Right ventricle myocardium inferior (tissue), 1 donor: Measurements from ENCODE around the gene MRPS2. TPM values are rescaled to one million over a fixed set of nuclear protein-coding genes. Genes with fewer than 3 reads are reported as not detected.
"Not testable (repeated sequence)": the region's sequence is repeated elsewhere in the genome, so short reads cannot be mapped to it uniquely, and the experiment has no call there.

Source experiments
- ATAC-seq: fragments of 200-7000 bp; cut with Tn5 transposase; one replicate; pipeline ENCODE4 v1.9.1; 2020; ENCODE audit warnings: mild to moderate bottlenecking, moderate library complexity
- DNase-seq: peaks from one replicate; pipeline ENCODE4 v3.0.0; 2021; ENCODE audit errors: missing footprints
- intact Hi-C: fragments of 100-400 bp; cut with DNase I; formaldehyde crosslinking; loops from one replicate; pipeline ENCODE4 v1.11.0; 2022
- total RNA-seq: library from RNA; stranded (reverse); fragmentation: NEBNext Ultra II Directional; extraction: Animal tissue kit (Norgen Biotek cat#: 25700); gene quantifications from one replicate; pipeline ENCODE4 v1.2.1, GENCODE V29; 2021
- donor health status: DM: no; HTN: yes; CAD: no; lungs with severe emphysema.

The MRPS2 gene
- total RNA-seq, 1 donor from 2014 or later = 43.3 TPM

DNA sequence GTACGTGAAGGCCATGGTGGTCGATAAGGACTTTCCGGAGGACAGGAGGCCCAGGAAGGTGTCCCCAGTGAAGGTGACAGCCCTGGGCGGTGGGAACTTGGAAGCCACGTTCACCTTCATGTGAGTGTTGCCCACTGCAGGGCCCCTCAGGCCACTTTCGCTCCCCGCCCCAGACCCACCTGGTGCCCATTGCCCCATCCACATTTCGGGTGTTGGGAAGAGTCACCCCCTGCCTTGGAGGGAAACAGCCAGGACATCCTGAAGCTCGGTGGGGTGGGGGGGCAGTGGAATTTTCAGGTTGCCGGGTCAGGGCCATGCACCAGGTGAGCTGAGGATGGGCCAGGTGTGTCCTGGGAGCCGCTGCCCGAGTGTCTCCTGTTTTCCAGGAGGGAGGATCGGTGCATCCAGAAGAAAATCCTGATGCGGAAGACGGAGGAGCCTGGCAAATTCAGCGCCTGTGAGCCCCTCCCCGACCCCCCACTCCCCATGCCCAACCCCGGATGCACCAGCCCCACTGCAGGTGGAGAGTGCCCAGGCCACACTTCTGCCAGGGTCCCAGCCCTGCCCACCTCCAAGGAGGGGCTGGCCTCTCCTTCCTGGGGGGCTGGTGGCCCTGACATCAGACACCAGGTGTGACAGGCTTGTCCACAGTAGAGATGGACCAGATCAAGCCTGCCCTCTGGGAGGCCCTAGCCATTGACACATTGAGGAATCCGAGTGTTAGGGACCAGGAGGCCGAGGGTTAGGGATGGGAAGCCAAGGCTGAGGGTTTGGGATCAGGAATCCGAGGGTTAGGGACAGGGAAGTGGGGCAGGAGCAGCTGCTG lies 46.5 kb downstream of the MRPS2 start:
- intact Hi-C loops, ATAC-seq, DNase-seq: not testable (repeated sequence)

- no peak for DNase-seq
- intact Hi-C loops = no loop called here
- no peak for ATAC-seq
These were observed 47.6 kb downstream of the MRPS2 start for GRCh38 chr9:135547756-135548736.

DNA sequence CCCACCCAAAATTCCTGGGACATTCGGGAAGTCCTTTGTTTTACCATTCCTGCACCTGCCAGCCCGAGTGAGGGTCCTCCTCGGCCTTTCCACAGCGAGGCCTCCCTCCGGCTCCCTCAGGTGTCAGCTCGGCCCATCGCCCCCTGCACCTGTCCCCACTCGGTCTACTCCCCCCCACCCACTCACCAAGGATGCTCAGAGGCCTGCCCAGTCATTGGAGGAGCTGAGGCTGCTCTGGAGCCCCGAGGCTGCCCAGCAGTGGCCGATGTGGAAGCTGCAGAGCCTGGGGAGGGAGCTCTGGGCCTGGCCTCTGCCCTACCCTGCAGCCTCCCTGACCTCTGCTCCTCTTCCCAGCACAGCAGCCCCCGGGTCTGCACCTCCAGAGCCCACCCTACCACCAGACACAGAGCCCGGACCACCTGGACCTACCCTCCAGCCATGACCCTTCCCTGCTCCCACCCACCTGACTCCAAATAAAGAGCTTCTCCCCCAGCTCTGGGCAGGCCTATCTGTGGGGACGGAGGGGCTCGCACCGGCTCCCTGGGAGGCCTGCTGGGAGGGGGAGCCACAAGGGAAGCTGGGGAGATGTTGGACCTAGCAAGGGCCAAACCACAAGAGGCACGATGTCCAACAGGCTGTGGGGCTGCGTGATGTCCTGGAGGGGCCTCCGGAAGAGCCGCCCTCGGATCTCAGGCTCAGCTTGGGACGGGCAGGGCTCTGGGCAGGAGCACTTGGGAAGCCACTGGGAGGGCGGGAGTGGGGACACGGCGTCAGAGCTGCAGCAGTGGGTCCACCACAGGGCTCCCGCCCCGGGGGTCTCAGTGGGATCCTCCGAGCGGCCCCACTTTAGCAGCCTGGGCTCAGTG lies 49.2 kb downstream of the MRPS2 start:
- ATAC-seq, intact Hi-C loops: not testable (repeated sequence)

DNA sequence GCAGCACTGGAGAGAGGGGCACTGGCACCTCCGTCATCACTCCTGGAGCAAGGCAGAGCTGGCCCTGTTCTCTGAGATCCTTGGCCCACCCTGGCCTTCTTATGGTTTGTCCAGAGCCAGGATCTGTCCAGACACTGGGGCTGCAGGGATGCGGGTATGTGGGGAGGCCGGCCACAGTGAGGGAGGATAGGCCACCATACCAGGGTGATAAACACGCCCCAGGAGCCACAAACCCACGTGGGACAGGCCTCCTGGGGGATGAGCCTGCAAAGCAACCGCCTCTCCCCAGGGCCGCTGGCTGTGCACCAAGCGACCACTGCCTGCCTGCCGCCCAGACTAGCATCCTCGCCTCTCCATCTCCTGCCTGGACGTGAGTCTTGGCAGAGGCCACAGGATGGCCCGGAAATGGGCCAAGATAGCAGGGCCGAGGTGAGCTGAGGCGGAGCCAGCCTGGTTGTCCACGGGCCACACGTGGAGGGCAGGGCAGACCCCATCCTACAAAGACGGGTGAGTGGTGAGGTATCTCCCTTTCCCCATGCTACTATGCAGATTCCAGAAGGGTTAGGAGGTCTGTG lies 49.9 kb downstream of the MRPS2 start:
- ATAC-seq = no peak
- intact Hi-C loops = no loop called here
- no peak for DNase-seq

More for the DNA sequence above, 49.2 kb downstream of the MRPS2 start:
- DNase-seq = not testable (repeated sequence)

DNA sequence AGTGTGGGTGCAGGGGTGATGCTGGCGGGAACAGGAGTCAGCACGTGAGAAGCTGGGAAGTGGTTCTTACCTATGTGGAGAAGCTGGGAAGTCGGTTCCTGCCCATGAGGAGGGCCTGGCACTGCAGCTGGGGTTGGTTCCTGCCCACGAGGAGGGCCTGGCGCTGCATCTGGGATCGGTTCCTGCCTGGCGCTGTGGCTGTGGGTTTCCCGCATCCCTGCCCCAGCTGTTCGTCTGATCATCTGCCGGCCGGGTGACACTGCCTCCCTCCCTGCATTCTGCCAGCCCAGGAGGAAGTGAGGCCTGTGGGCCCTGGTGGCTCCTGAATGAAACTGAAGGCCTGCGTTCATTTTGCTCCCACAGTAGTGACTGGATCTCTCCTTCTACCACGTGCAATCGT lies 50.5 kb downstream of the MRPS2 start:
- no peak for ATAC-seq
- intact Hi-C loops = no loop called here
- no peak for DNase-seq

GRCh38 chr9:135551456-135551855 lies 51.0 kb downstream of the MRPS2 start:
- ATAC-seq = no peak
- intact Hi-C loops = no loop called here
- no peak for DNase-seq

DNA sequence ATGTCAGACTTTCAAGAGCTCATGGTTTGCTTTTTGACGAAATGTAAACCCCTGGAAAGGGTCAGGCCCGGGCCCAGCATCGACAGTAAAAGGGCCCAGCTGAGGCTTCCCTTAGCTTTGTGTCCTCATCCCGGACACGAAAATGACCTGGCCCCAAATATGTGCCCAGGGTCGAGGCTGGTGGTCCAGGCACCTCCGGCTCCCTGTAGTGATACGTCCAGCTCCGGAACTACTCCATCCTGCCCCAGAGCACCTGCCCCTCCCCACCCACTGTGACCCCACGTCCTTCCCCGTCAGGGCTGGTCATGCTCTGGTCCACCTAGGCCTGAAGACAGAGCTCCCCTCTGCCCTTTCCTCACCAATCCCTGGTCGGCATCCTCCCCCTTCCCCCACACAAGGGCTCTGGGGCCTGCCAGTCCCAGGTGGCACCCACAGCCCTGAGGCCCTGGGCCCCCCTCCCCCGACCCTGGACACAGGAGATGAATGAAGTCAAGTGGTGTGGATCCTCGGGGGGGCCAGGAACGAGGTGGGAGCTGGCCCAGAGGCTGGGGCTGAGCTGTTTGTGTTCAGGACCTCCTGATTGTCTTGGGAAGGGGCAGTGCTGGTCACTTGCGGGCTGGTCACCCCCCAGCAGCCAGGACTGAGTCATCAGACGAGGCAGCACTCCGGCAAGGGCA lies 51.7 kb downstream of the MRPS2 start:
- ATAC-seq (no peak), DNase-seq (no peak)
- intact Hi-C loops = no loop called here

DNA sequence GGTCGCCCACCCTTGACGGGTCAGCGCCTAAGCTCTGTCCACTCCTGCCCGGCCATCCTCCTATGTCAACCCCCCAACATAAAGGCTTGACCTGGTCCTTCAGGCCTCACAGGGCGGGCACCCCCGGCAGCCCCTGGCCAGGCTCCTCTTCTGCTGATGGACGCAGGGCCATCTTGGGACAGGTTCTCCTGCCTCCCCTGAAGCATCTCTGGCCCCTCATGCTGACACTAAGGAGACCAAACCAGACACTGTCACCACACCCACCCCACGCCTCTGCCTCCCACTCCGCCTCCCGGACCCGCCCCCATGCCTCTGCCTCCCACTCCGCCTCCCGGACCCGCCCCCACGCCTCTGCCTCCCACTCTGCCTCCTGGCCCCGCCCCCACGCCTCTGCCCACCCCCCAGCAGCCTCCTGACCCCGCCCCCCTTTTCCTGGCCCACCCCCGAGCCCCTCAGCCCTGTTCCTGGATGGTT lies 52.3 kb downstream of the MRPS2 start:
- ATAC-seq (no peak), DNase-seq (no peak)
- intact Hi-C loops = no loop called here

Other genes starting within 250 kb of the MRPS2 start
- gene PPP1R26, start 20.9 kb upstream of the MRPS2 start, total RNA-seq = 18.5 TPM
- gene LCN1, start 20.8 kb downstream of the MRPS2 start, total RNA-seq = not detected
- gene OBP2A, start 45.4 kb downstream of the MRPS2 start, total RNA-seq = not detected
- gene PAEP, start 61.1 kb downstream of the MRPS2 start, total RNA-seq = not detected
- not detected for gene GLT6D1, start 138.9 kb downstream of the MRPS2 start, total RNA-seq
- not detected for gene LCN9, start 162.6 kb downstream of the MRPS2 start, total RNA-seq
- not detected for gene SOHLH1, start 198.8 kb downstream of the MRPS2 start, total RNA-seq
- gene KCNT1, start 201.5 kb downstream of the MRPS2 start, total RNA-seq = 2.6 TPM